ENCODE data around the gene MANBA.

The MANBA gene

DNA sequence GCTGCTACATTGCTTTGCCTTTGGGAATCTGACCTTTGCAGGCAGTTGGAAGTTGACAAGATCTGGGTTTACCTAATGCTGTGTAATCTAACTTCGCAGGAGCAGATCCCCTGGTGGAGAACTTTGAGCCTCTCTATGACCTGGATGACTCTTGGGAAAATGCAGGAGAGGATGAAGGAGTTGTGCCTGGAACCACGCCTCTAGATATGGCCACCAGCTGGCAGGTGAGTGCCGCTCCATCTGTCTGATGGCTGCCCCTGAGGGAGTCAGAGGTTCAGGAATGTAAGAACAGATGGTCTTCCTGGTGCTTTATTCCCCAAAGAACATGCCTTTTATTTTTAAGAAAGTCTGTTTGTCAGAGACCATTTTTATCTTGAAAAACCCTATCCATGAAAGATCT is 150.3 kb downstream of the MANBA start:
- TF ChIP-seq, protein P1, sequence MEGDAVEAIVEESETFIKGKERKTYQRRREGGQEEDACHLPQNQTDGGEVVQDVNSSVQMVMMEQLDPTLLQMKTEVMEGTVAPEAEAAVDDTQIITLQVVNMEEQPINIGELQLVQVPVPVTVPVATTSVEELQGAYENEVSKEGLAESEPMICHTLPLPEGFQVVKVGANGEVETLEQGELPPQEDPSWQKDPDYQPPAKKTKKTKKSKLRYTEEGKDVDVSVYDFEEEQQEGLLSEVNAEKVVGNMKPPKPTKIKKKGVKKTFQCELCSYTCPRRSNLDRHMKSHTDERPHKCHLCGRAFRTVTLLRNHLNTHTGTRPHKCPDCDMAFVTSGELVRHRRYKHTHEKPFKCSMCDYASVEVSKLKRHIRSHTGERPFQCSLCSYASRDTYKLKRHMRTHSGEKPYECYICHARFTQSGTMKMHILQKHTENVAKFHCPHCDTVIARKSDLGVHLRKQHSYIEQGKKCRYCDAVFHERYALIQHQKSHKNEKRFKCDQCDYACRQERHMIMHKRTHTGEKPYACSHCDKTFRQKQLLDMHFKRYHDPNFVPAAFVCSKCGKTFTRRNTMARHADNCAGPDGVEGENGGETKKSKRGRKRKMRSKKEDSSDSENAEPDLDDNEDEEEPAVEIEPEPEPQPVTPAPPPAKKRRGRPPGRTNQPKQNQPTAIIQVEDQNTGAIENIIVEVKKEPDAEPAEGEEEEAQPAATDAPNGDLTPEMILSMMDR (IDR thresholded peaks at IDR 0.05; ENCODE audit: borderline replicate concordance, insufficient read depth, low read depth, low read length): no peak
- H3K4me3 ChIP-seq (ENCODE audit: low read depth, low read length): no peak overlapping the region

DNA sequence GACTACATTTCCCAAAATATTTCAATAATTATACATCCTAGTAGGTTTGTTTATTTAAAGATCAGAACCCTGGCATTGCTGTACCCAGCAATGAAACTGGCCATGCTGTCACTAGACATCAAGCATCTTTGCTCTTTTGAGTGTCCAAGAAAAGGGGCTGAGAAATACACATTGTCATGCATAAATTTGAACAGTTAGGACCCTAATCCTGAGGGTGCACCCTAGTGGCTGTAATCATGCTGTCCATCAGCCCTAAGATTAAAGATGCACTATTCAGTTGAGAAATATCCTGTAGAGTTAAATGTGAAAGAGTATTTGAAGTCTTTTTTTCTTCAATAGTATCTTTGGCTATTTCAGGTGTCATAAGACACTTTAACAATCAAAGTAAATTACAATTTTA is 150.8 kb downstream of the MANBA start:
- TF ChIP-seq, protein P1 (IDR thresholded peaks at IDR 0.05; ENCODE audit: borderline replicate concordance, insufficient read depth, low read depth, low read length): peak; percentile 30; the same call in 1 of the 2 replicates
- H3K4me3 ChIP-seq (ENCODE audit: low read depth, low read length): no peak overlapping the region

DNA sequence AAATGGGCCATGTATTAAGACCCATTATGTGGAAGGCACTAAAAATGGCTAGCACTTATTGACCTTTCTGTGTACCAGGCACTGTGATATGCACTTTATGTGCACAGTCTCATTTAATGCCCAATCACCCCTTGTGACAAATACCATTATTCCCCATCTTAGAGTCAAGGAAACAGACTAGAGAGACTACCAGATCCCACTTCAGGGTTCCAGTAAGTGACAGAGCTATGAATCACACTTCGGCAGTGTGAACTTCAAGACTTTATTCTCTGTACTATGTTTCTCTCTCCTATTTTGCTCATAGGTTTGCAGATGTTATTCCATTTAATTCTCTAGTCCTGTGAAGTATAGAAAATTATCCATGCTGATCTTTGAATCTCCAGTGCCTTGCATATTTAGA is 152.6 kb downstream of the MANBA start:
- no peak overlapping the region for H3K4me3 ChIP-seq (ENCODE audit: low read depth, low read length)
- TF ChIP-seq, protein P1 (IDR thresholded peaks at IDR 0.05; ENCODE audit: borderline replicate concordance, insufficient read depth, low read depth, low read length): no peak

DNA sequence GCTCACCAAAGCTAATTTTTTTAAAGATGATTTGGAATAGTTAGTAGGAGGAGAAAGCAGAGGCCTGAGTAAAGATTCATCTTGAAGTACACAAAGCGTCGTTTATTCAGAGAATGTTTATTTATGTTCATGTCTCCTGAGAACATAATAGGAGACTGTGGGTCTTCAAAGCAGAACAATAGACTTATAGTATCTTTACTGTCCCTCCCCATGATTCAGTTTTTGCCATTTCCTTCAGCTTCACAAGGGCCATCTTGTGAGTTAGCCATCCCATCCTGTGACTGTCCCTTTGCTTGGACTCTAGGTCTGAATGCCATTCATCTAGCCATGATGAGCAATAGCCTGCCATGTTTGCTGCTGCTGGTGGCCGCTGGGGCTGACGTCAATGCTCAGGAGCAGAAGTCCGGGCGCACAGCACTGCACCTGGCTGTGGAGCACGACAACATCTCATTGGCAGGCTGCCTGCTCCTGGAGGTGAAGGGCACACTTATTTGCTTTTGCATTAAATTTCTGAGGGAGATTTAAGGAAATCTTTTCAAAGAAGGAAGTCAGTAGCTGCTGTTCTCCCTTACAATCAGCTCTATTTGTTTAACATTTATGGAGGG is 153.8 kb downstream of the MANBA start:
- TF ChIP-seq, protein P1 (IDR thresholded peaks at IDR 0.05; ENCODE audit: borderline replicate concordance, insufficient read depth, low read depth, low read length): no peak
- H3K4me3 ChIP-seq (ENCODE audit: low read depth, low read length): no peak overlapping the region

DNA sequence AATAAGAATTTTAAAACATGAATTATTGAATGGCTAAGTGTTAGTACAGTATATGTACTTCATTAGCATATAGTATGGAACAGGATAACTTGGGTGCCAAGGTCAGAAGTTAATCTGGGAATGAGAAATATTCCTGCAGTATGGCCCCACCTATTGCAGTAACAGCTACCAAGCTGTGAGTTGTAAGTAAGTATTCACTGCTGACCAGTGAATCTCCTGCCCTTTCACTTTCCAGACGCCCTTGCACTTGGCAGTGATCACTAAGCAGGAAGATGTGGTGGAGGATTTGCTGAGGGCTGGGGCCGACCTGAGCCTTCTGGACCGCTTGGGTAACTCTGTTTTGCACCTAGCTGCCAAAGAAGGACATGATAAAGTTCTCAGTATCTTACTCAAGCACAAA is 154.5 kb downstream of the MANBA start:
- no peak overlapping the region for H3K4me3 ChIP-seq (ENCODE audit: low read depth, low read length)
- TF ChIP-seq, protein P1 (IDR thresholded peaks at IDR 0.05; ENCODE audit: borderline replicate concordance, insufficient read depth, low read depth, low read length): no peak

DNA sequence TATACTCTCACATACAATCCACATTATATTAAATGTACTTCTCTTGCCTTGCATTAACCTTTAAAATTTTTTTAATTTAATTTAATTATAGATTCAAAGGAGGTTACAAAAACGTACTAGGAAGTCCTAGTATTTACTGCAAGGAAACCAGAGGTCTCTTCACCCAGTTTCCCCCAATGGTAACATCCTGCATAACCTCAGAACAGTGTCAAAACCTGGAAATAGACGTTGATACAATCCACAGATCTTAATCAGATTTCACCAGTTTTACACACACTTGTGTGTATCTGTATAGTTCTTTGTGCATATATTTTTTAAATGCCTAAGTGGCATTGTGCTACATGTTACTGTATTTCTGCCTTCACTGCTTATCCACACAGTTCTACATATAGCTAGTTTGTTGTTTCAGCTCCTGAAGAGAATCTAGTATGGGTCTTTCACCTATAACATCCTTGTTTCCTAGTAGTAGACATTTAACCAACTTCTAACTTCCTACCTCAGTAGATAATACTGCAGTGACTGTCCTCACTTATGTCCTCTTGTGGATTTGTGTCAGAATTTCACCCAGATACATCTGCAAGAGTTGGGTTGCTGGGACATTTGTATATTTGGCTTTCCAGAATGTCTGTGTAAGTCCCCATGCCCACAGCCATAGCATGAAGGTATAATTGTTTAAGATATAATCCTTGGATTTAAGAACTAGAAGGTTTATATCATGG is 156.4 kb downstream of the MANBA start:
- H3K4me3 ChIP-seq (ENCODE audit: low read depth, low read length): no peak overlapping the region
- TF ChIP-seq, protein P1 (IDR thresholded peaks at IDR 0.05; ENCODE audit: borderline replicate concordance, insufficient read depth, low read depth, low read length): no peak

Measured in GM12875 (cell line).